Superior temporal gyrus (tissue), 1 donor: ENCODE measurements around the gene OR9A2.
"Not testable (repeated sequence)": the region's sequence is repeated elsewhere in the genome, so short reads cannot be mapped to it uniquely, and the experiment has no call there.

Experiments
- DNase-seq: peaks from one replicate; pipeline ENCODE4 v3.0.0-alpha.2; 2016; ENCODE audit errors: extremely low spot score

The OR9A2 gene

DNA sequence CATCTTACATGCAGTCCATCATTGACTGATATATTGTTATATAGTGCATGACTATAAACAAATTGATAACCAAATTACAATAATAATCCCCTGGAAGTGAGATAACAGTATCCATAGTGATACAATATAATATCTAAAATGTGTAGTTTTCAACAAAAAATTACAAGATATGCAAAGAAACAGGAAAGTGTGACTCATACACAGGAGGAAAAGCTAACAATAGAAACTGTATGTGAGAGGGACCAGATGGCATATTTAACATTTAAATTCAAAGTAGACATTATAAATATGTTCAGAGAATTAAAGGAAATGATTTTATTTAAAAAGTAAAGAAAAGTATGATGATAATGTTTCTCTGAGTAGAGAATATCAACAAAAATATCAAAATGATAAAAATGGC lies 8.0 kb downstream of the OR9A2 start:
- no peak for DNase-seq

DNA sequence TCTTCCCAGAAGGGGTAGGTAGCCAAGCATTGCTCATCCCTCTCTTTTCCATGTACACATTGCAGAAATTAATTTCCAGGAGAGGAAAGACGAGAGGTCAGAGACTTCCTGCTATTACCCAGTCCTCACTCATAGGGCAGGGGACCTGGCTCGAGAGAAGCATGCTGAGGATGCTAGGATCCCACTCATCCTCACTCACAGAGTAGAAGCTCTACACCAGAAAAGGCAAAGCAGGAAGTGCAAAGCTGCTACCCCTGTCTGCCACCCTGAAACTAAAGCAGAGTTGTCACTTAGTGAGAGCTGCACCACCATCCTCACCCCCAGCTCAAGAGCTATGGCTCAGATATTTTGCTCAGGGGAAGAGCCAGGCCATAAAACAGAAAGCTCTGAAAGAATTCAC lies 9.9 kb downstream of the OR9A2 start:
- no peak for DNase-seq

DNA sequence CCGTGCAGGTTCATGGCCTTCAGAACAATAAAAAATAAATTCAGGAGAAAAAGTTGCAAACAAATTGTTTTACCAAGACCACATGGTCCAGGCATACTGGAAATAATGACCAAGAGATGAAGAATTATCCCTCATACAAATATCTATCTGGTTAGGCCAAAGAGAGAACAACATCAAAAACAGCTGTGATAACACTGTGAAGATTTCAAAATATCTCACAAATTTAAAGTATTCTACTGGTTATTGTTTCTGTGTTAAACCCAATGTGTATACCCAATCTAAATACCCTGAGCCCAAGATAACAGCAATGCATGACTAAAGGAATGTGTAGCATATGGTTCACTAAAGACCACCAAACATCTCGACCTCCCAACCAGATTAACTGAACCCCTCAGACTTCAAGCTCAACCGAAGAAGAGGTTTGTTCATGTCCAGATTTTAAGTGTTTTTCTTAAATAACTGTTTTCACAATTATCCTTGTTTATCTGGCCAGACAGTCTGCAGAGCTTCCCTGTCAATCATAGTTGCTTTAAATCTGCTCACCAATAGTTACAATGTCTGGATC lies 10.9 kb downstream of the OR9A2 start:
- DNase-seq: no peak

DNA sequence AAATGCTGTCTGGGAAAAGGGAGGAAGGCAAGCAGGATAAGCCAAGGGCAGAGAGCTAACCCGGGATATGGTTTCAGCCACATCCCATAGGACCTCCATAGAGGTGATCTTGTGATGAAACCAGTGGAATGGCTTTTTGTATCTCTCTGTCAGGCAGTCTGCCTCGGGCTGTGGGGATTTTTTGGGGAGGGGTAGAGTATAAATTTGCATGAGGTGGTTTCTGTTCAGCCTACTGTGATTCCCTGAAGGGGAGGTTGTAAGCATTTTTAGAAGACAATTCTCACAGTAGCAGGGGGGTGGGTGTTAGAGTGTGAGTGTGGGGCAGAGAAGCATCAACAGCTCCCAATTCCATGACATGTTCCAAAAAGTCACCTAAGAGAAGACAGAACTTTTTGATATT lies 11.8 kb downstream of the OR9A2 start:
- DNase-seq: no peak

DNA sequence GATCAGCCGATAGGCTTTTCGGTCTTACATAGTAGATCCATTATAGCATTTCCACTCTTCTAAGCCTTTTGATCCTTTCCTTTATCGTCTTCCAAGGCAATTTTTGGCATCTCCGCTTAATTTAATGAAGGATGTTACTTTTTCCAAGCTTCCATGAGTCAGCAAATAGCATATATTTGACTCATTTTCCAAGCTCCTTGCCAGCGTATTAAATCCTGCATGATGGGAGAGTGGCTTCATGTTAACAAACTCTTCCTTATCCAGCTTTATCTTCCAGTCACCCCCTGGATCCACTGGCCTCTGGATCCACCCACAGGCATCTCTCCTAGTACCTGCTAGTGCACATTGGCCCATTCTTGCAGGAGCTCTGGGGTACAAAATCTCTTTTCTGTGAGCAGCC lies 13.0 kb downstream of the OR9A2 start:
- peak; percentile 69 for DNase-seq

DNA sequence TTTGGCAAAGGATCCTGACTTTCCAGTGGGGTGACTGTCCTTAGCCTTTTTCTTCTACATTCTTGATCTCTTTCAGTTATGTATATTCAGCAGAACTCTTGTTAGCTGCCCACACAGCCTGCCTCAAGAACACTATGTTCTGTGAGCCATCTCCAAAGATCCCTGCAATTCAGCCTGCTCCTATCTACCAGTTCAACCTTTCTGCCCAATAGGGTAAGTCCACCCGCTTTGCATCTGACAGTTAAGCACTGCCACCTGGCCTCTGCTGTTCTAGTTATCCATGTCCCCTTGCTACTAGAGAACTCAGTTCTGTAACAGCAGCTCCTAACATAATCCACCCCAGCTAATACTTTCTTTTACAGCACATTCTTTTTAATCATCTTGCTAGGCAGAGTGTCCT lies 13.5 kb downstream of the OR9A2 start:
- DNase-seq: no peak

DNA sequence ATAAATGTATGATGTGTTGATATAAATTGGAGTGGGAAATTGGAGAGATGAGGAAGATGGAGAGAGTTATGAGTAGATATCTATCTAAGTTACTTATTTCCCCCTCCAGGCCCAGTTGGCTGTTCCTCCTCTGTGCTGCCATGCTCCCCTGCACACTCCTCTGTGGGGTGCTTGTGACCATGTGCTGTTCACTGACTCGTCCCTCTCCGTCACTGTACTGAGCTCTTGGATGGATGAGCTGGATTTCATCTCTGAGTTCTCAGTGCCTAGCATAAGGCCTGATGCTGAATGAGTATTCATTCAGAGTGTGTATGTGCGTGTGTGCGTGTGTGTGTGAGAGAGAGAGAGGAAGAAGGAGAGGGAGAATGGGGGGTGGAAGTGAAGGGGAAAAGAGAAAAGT lies 14.5 kb downstream of the OR9A2 start:
- DNase-seq: no peak

DNA sequence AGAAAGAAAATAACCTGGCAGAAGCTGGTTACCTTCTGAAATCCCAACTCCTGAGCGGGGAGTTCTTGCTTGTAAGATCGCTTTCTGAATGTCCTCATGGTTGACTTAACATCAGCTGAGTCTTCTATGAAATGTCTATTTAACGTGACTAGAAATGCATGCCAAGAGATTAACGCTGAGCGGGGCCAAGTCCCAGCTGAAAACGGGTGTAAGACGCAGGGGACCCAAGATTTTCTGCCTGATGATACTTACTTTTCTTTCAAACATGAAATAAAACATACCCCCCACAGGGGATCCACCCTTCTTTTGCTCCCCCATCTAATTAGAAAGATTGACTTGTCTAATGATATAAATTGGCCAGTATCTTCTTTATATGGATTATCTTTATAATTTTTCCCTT lies 14.9 kb downstream of the OR9A2 start:
- no peak for DNase-seq

DNA sequence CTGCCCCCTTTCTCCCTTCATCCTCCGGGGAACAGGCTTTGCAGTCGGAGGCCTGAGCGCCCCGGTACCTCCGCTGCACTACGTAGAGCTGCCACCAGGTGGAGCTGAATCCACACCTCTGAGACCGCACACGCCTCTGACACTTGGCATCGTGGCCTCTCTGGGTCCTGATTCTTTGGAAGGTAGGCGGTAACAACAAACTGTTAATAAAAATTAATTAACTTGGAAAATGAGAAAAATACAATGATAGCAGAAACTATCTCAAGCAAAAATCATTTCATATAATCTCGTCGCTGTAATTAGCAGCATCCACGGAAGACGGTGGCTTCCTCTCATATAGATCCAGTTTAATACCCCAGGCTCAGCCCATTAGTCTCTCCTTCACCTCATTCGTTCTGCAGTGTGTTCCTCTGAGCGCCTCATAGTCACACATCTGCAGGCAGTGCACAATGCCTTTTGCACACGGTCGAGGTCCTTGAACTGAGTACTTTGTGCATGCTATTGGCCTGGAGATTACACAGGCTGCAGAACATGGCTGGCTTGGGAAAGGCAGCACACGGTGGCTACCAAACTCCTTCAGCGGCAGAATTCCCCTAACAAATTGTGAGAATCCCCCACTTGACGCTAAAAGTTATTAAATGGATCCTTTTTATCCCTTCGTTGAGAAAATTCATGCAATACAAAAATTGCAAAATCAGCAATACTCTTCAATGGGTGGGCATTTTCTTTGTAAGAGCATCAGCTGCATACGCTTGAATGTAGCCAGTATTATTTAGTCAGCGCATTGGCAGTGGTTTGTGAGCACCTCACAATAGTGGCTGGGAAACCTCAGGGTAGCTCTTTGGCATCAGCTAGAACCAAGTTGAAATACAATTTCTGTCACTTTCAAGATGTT lies 18.7 kb downstream of the OR9A2 start:
- DNase-seq: peak; percentile 92

DNA sequence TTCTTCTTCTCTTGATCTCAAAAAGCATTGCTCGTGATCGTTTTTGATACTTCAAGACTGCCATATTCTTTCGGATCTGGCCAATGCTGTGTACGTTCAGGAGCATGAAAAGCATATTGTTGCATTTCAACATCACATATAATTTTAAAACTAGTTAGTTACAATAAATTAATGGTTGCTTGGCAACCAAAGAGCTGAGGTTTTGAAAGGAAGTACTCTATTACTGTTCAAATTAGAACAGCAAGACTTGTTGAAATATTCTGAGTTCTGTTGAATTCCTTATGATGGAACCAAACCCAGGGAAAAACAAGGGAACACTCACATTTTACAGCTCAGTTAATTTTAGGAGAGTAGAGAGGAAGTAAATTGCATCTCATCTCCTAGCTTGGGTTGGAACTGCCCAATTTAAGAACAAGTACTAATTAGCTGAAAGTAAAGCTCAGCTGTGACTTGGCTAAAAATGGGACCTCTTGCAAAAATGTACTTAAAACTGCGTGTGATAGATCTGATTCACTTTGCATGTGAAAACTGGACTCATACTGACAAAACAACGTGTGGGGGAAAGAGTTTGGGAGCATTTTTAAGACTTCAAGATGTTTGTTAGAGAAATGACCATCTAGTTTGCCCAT lies 21.2 kb downstream of the OR9A2 start:
- peak; percentile 65 for DNase-seq

DNA sequence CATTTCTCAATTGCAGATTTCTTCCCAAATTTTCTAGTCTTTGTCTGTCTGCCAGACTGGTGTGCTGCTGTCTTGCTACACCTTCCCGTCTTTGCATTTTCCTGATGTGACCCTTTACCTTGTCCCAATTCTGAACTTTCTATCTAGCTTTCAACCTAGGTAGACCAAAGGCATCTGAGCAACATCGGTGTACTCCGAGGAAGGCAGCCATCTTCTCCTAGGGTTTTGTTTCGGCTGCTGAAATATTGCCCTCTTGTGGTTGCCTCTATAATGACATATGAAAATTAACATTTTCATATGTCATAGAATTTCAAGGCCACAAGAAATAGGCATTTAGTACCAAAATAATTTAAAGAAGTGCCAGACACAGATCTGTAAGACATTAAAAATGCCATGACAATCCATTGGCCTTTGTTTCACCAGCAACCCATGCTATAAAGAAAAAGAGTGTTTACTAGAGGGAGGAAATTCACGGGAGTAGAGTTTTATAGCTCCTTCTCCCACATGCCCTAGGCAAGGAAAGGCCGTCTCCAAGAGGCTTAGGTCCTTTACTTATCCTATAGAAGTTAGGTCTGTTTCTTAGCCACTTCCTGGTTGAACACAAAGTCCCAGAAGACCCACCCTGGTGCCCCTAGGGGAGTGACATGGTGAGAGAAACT lies 23.4 kb downstream of the OR9A2 start:
- peak; percentile 76 for DNase-seq

DNA sequence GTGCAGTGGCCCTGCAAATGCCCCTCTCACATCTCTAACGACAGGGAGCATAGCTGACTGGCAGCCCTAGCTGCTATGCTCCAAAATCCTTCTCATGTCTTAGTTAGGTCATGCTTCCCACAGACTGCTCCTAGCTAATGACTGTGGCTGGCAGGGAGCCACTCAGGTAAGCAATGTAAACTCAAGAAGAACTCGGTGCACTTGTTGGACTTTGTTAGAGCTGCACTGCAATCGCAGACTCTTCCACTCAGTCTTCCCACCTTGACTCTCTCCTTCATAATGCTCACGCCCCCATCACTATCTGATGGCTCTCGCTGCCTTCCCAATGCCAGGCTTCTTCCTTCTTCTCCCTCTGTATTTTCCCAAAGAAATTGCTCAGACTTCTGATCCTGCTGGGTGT lies 24.0 kb downstream of the OR9A2 start:
- DNase-seq: no peak

DNA sequence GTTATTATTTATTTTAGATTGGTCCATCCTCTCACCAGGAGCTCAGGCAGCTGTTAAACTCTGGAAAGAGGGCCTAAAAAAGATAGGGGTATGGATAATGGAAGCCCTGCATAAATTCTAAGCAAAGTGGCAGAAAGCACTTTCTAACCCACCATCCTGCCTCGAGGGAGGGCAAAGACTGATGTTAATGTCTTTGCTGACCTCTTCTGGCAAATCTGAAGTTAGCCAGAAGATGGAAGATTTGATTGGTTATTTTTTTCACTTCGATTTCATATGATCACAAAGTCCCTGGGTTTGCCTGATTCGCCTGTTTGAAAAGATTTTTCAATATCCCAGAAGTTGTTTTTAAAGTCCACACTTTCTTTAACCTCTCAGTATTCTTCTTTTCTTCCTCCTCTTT lies 24.8 kb downstream of the OR9A2 start:
- DNase-seq: no peak

DNA sequence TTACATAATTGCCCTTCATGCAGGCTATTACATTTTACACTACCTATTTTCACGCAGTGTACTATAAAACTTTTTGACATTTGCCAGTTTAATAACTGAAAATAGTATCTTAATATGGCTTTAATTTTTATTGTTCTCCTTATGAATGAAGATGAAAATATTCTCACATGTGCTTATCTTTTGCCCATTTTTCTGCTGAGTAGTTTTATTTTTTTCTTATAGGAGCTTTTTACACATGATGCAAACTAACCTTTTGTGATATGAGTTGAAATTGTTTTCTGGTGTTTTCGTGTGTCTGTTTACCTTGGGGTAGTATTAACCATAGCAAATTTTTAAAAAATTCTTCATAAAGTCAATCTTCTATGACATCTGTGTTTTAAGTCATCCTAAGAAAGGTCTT lies 26.3 kb downstream of the OR9A2 start:
- no peak for DNase-seq

DNA sequence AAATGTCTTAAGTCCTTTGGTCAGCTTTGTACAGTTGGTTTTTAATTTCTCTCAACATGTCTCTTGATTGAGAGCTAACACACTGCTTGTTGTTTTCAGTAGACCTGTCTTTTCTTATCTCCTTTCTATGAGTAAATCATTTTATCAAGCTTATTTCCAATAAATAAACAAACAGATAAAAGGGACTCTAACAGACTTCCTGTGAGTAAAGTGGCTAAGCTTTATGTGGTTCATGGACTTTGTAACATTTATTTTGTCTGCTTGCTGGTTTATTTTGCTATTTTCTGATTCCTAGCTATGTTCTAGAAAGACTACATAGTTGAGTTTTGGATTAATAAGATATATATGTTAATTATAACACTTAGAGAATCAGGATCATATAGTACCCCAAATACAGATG lies 27.1 kb downstream of the OR9A2 start:
- no peak for DNase-seq

DNA sequence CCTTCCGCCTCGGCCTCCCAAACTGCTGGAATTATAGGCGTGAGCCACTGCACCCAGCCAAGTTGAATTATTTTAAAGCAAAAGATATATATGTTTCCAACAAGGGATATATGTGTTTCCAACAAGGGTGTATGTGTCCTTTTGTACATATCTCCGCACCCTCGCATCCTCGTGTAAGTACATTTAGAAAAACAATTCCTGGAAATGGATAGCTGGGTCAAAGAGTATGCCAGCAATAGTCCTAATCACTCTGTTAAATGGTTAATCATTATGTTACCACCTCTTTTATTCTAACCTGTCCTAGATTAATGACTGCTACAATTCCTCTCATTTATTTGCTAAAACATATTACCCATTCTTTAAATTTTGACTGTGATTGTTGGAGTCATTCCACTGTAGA lies 28.0 kb downstream of the OR9A2 start:
- DNase-seq: no peak

DNA sequence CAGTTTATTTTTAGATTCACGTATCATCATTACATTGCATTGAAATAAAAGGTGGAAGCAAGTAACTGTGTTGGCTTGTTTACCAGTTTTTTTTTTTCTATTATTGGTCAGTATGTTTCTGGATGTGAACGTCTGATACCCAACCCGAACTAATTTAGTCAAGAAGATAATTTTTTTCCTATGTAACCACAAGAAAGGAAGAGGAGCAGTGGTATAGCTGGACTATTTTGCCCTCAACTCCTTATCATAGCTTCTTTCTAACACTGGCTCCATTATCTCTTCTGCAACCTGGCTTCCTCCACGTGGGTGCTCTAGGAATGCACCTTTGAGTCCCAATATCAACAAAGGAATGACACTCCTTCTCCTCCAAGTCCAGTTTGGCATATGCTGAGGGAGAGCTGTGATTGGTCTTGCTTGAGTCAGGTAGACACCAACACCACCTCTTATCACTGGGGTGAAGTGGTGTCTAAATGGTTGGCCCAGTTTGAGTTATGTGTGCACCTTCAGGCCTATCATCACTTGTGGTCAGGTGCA lies 29.4 kb downstream of the OR9A2 start:
- no peak for DNase-seq

DNA sequence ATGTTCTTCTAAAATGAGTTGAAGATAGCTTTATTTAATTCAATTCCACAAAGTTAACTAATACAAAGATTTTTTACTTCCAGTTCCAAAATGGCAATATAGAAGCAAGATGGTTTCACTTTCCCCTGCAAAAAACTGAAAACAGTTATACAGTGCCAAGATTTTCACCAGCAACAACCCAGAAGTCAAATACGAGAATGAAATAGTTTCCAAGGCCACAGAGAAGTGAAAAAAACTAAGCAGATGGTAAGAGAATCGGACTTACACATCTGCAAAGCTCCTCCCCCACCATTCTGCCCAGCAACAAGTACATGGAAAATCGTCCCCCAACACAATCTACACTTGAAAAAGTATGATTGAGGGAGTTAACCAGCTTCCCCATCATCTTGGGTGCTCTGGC lies 34.5 kb downstream of the OR9A2 start:
- DNase-seq: no peak

DNA sequence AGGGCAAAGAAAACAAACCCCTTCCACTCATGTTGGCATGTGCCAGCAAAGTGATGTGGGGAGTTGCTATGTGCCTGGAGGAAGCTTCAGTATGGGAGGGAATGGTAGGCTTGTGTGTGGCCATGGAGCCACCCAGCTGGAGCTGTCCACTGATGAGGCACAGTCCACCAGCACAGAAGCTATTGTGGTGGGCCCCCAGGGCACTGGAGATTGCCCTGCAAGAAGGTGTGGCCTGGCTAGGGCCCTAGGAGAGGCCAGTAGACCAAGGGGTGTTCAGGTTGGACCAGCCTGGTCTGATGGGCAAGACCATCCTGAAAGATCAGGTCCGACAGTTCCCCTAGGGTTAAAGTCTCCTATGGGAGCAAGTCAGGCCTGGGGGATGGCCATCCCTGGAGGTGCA lies 42.6 kb downstream of the OR9A2 start:
- no peak for DNase-seq

DNA sequence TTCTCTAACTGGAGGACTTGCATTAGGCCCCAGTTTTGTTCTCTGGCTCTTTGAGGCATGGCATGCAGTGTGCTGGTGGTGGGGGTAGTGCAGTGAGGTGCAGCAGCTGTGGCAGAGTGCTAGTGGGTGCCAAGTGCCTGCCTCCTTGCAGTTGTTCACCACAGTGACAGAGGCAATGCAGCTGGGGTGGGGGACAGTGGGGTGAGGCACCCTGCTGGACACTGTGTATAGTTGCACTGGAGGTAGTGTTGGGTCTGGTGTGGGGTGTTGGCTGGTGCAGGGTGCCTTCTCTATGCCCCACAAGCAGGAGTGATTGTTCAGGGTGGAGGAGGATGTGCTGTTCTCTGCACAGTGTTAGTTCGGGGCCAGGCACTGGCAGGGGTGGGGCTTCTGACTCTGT lies 43.1 kb downstream of the OR9A2 start:
- no peak for DNase-seq

DNA sequence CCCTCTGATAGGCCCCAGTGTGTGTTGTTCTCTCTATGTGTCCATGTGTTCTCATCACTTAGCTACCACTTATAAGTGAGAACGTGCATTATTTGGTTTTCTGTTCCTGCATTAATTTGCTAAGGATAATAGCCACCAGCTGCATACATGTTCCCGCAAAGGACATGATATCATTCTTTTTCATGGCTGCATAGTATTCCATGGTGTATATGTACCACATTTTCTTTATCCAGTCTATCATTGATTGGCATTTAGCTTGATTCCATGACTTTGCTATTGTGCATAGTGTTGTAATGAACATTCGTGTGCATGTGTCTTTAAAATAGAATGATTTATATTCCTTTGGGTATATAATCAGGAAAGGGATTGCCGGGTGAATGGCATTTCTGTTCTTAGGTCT lies 48.5 kb downstream of the OR9A2 start:
- DNase-seq: not testable (repeated sequence)
